GM12873 (cell line): ENCODE results near the gene PERM1.

Experiments
- TF ChIP-seq, protein P1 (sequence below): IDR thresholded peaks from 2 replicates; pipeline ENCODE4 v1.5.1; 2012; ENCODE audit warnings: low read depth, mild to moderate bottlenecking, moderate library complexity, low read length, control low read depth; ENCODE audit not compliant: insufficient read depth; ENCODE audit errors: missing control alignments

The PERM1 gene

DNA sequence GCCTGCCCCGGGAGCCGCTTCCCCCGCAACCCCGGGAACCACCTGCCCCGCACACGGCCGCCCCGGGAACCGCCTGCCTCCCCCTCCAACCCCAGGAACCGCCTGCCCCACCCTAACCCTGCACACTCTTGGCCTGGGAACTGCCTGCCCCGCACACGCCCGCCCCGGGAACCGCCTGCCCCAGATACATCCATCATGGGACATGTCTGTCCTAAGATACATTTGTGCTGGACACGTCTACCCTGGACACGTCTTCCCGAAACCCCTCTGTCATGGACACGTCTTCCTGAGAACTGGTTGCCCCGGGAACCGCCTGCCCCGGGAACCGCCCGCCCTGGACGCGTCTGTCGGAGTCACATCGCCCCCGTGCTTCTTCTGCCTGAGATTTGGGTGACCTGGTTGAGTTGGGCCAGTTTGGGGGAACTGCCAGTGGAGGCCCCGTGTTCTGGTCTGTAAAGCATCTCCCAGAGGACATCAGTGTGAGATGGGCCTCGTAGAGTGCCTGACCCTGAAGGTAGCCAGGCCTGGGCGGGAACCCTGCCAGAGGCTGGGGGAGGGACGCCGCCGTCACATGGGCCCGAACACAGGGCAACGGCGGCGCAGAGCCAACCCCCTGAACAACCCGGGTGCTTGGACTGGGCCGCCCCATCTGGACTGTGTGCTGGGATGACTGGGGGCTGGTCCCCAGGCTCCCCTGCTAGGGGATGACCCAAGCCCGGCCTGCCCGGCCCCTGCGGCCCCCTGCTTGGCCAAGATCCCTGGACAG, 3.6 kb downstream of the PERM1 start:
- TF ChIP-seq, protein P1, sequence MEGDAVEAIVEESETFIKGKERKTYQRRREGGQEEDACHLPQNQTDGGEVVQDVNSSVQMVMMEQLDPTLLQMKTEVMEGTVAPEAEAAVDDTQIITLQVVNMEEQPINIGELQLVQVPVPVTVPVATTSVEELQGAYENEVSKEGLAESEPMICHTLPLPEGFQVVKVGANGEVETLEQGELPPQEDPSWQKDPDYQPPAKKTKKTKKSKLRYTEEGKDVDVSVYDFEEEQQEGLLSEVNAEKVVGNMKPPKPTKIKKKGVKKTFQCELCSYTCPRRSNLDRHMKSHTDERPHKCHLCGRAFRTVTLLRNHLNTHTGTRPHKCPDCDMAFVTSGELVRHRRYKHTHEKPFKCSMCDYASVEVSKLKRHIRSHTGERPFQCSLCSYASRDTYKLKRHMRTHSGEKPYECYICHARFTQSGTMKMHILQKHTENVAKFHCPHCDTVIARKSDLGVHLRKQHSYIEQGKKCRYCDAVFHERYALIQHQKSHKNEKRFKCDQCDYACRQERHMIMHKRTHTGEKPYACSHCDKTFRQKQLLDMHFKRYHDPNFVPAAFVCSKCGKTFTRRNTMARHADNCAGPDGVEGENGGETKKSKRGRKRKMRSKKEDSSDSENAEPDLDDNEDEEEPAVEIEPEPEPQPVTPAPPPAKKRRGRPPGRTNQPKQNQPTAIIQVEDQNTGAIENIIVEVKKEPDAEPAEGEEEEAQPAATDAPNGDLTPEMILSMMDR, result no peak

DNA sequence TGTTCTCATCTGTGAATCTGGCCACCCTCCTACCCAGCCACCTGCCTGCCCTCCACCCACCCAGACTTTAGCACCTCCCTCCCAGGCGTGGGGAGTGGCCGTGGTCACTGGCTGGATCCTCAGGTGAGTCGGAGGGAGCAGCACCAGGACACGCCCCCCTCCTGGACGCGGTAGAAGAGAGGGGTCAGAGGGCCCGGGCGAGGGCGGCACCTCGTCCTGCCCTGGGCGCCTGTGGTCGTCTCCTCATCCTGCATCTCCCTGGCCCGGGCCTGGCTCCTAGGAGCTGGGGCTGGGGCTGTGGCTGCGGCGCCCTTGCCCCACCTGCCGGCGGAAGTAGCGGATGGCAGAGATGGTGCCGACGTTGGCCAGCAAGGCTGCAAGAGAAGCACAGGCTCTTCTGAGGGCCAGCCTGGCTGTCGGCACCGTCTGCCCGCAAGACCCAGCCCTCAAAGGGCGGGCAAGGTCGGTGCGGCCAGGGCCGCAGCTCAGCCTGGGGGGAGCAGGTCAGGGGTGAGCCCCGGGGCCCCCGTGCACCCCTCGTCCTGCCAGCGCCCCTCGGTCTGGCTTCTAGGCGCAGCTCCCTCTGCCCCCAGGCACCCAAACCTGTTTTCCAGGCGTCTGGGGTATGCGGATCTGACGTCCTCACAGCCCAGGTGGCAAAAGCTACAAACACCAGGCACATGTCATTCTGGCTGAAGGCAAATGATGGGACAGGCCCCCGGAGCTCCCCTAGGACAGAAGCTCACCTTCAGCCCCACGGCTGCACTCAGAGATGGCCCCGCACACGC, 5.8 kb downstream of the PERM1 start:
- TF ChIP-seq, protein P1, result peak; percentile 69

DNA sequence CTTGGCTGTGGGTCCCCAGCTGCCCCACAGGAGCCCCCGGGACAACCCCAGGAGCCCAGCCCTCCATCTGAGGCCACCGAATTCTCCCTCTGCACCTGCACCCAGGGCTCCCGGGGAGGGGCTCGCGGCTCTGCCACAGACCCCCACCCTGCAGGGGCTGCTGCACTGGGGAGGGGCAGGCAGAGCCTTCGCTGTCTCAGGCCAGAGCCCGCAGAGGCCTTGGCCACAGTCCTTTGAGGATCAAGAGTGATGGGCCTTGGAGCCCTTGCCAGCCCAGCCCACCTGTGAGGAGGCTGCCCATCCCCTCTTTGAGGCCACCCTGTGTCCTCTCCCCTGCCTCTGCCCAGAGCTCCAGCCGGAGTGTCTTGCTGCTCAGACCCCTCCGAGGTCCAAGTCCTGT, 6.5 kb downstream of the PERM1 start:
- TF ChIP-seq, protein P1, result no peak

DNA sequence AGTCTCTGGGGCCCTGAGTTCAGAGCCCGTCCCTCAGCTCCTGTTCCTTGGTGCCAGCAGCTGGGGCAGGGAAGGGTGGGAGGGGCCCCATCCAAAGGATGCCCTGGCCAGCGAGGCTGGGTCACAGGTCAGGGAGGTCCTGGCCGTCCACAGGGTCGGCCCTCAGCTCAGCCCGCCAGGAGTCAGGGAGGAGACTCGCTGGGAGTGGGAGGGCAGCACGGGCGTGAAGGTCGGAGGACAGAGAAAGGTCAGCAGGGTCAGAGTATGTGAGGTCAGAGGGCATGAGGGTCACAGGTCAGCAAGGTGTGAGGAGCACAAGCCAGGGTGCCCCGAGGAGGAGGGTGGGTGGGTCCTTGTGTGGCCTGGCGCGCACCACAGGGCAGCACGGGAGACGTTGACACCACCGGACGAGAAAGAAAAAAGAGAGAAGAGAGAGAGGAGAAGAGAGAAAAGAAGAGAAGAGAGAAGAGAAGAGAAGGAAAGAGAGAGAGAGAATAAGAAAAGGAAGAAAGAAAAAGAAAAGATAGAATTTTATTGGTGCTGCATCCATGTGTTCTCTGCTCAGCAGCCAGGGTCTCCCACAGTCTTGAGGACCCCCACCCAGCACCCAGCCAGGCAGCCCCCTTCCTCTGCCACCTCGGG, 7.1 kb downstream of the PERM1 start:
- TF ChIP-seq, protein P1, result no peak

DNA sequence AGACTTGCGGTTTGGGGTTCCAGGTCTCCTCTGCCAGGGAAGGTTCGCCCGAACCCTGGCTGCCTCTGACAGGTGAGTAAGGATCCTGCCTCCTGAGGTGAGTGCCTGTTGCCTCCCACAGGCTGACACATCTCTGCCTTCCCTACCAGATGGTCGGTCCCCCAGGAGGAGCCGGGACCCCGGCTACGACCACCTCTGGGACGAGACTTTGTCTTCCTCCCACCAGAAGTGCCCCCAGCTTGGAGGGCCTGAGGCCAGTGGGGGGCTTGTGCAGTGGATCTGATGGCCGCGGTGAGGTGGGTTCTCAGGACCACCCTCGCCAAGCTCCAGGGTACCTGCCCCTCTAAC, 7.6 kb downstream of the PERM1 start:
- TF ChIP-seq, protein P1, result no peak

DNA sequence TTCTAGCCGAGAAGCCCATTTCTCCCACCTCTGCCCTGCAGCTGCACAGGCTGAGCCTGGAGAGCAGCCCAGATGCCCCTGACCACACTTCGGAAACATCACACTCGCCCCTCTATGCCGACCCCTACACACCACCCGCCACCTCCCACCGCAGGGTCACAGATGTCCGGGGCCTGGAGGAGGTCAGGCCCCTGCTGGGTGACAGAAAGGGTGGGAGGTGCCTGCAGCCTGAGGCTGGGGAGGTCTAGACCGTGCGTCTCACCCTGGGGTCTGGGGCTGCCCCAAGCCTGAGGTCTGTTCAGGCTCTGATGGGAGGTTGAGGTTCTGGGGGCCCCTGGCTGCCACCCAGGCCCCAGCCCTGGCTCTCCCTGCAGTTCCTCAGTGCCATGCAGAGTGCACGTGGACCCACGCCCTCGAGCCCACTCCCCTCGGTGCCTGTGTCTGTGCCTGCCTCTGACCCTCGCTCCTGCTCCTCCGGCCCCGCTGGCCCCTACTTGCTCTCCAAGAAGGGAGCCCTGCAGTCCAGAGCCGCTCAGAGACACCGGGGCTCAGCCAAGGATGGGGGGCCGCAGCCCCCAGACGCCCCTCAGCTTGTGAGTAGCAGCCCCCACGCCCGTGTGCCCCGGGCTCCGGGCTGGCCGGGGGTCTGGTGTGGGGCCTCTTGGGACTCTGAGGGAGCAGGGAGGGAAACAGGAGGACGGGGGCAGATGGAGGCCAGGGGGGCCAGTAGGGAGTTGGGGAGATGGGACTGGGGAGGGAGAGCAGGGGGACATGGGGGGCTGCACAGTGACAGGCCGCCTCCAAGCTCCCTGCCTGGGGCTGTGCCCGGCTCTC, 8.2 kb downstream of the PERM1 start:
- TF ChIP-seq, protein P1, result no peak
